OCI-LY7 (cell line): ENCODE measurements around the gene ADAMTS17. TPM values are rescaled to one million over a fixed set of nuclear protein-coding genes. Genes with fewer than 3 reads are reported as not detected.

Source experiments
- BruUV-seq: library from RNA; stranded (reverse); fragments of 400-500 nt; replicated peaks from 2 replicates; lab custom pipeline; 2021; lab: Mats Ljungman, UMichigan
- CTCF ChIA-PET: fragments of 300-600 bp; sonication (Branson Sonifier 250); formaldehyde crosslinking; loops from one replicate; lab custom pipeline; 2022; ENCODE audit warnings: antibody characterized with exemption; ENCODE audit not compliant: unreplicated experiment; lab: Charles Lee
- POLR2A ChIA-PET: fragments of 300-600 bp; sonication (Branson Sonifier 250); formaldehyde crosslinking; loops from one replicate; lab custom pipeline; 2022; ENCODE audit warnings: antibody characterized with exemption; lab: Charles Lee
- DNase-seq: peaks from one replicate; pipeline ENCODE4 v3.0.0-alpha.2; 2015; ENCODE audit warnings: low spot score
- H2AFZ ChIP-seq: fragments of 200-600 bp; sonication (generic), shearing (Covaris generic); 2 replicates; pipeline ENCODE4 v1.6.1; 2014; ENCODE audit warnings: mild to moderate bottlenecking, antibody characterized with exemption, low read length, moderate library complexity
- H3K27ac ChIP-seq: fragments of 200-600 bp; sonication (generic); 2 replicates; pipeline ENCODE4 v1.5.1; 2014; ENCODE audit warnings: mixed run types, low read depth, mild to moderate bottlenecking, moderate library complexity, low read length, inconsistent platforms; ENCODE audit not compliant: poor library complexity, severe bottlenecking
- H3K36me3 ChIP-seq: fragments of 200-600 bp; sonication (generic); 2 replicates; pipeline ENCODE4 v1.6.1; 2014; ENCODE audit warnings: mild to moderate bottlenecking, antibody characterized with exemption, low read length, moderate library complexity, mixed read lengths; ENCODE audit not compliant: insufficient read depth
- H3K4me1 ChIP-seq: fragments of 200-600 bp; sonication (generic); 2 replicates; pipeline ENCODE4 v1.5.1; 2014; ENCODE audit warnings: mild to moderate bottlenecking, low read length; ENCODE audit not compliant: insufficient read depth, poor library complexity, severe bottlenecking
- H3K4me2 ChIP-seq: fragments of 200-600 bp; sonication (generic); 2 replicates; pipeline ENCODE4 v1.6.1; 2014; ENCODE audit warnings: mild to moderate bottlenecking, low read length
- H3K4me3 ChIP-seq: fragments of 200-600 bp; sonication (generic); 2 replicates; pipeline ENCODE4 v1.5.1; 2014; ENCODE audit warnings: mild to moderate bottlenecking, low read depth, low read length; ENCODE audit not compliant: poor library complexity, severe bottlenecking
- H3K79me2 ChIP-seq: fragments of 200-600 bp; sonication (generic); 2 replicates; pipeline ENCODE4 v1.6.1; 2016; ENCODE audit warnings: low read depth, mild to moderate bottlenecking, low read length, moderate library complexity, mixed read lengths; ENCODE audit not compliant: insufficient read depth
- H3K9me2 ChIP-seq: fragments of 200-600 bp; sonication (generic); 2 replicates; pipeline ENCODE4 v1.6.1; 2016; ENCODE audit warnings: mild to moderate bottlenecking, low read length, mixed read lengths; ENCODE audit not compliant: insufficient read depth
- H3K9me3 ChIP-seq: fragments of 200-600 bp; sonication (generic); 2 replicates; pipeline ENCODE4 v1.6.1; 2014; ENCODE audit warnings: mild to moderate bottlenecking, mixed run types, low read length, mixed read lengths
- H4K20me1 ChIP-seq: fragments of 200-600 bp; sonication (generic); 2 replicates; pipeline ENCODE4 v1.6.1; 2014; ENCODE audit warnings: mild to moderate bottlenecking, antibody characterized with exemption, low read length, moderate library complexity, mixed read lengths; ENCODE audit not compliant: insufficient read depth
- CTCF ChIP-seq: fragments of 200-600 bp; sonication (generic); conservative IDR thresholded peaks from 2 replicates; pipeline ENCODE4 v1.5.1; 2014; ENCODE audit warnings: mild to moderate bottlenecking, antibody characterized with exemption, low read length, moderate library complexity, mixed read lengths
- EZH2phosphoT487 ChIP-seq: fragments of 200-600 bp; sonication (generic); IDR thresholded peaks from 2 replicates; pipeline ENCODE4 v1.6.1; 2018; ENCODE audit warnings: low read depth, borderline replicate concordance, mild to moderate bottlenecking, mixed run types, antibody characterized with exemption, low read length, moderate library complexity, mixed read lengths
- intact Hi-C: fragments of 100-400 bp; cut with micrococcal nuclease; formaldehyde crosslinking; loops from one replicate; pipeline ENCODE4 v1.10.0; 2022; ENCODE audit not compliant: unreplicated experiment
- total RNA-seq, 2 experiments: library from RNA; depleted of rRNA in 1 of 2; stranded (reverse); fragments of >200 nt in 1 of 2; shearing (Covaris generic) in 1 of 2; gene quantifications; 2 replicates each; pipeline ENCODE4 v1.2.3, GENCODE V29; 2014 to 2022

The ADAMTS17 gene
- total RNA-seq, 2 experiments from 2014 or later = not detected

DNA sequence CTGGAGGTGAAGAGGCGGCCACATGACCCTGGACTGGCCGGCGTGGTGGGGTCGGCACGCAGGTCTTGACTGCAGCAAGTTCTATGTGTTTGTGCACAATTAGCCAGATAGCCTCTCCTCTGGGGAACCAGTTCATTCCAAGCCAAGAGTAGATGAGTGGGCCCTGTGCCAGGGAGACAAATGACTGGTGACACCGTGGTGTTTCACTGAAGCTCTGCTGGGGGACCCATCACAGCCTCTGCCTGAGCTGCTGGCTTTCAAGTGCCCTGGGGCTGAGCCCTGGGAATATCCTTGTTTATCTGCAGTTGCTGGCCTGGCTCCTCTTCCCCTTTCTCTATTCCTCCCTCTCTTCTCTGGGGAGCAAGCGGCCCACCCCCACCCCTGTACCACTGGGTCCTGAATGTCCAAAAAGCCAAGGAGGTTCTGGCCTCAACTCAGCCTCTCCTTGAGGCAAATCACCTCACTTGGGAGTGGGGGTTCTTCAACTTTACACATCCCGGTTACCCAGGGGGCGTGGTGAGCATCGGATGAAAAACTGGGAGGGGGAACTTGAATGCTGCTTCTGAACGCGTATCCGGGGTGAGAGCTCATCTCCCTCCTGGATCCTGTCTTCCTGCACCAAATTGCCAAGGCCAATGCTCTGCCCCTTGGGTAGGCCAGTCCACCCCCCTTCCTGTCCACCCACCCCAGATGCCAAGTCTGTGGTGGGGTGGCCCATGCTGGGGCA is 408.9 kb downstream of the ADAMTS17 start:
- CTCF ChIA-PET = no interaction called here
- POLR2A ChIA-PET = no interaction called here
- TF ChIP-seq CTCF = no peak
- TF ChIP-seq EZH2phosphoT487 = no peak
- DNase-seq = no peak
- no peak overlapping the region for H3K4me2 ChIP-seq
- no peaks in the 10 kb centered on the region for H4K20me1 ChIP-seq
- H3K4me1 ChIP-seq = no peaks in the 10 kb centered on the region
- H3K36me3 ChIP-seq = no peaks in the 10 kb centered on the region
- no peak overlapping the region for H2AFZ ChIP-seq
- BruUV-seq = no TSS peak
- H3K9me2 ChIP-seq = no peaks in the 10 kb centered on the region
- H3K79me2 ChIP-seq = no peaks in the 10 kb centered on the region
- H3K4me3 ChIP-seq = no peak overlapping the region
- intact Hi-C loops = loop anchor here (5.0 kb wide), 1 partner anchor 404 kb away; no protein-coding TSS in a partner anchor
- no peak overlapping the region for H3K27ac ChIP-seq
- H3K9me3 ChIP-seq = no peaks in the 10 kb centered on the region

GRCh38 chr15:99931703-99932603 is 409.8 kb downstream of the ADAMTS17 start:
- H3K79me2 ChIP-seq = no peaks in the 10 kb centered on the region
- H3K9me3 ChIP-seq = no peaks in the 10 kb centered on the region
- intact Hi-C loops = loop anchor here (5.0 kb wide), 1 partner anchor 405 kb away; no protein-coding TSS in a partner anchor
- H3K4me1 ChIP-seq = no peaks in the 10 kb centered on the region
- no peak overlapping the region for H2AFZ ChIP-seq
- H3K36me3 ChIP-seq = no peaks in the 10 kb centered on the region
- POLR2A ChIA-PET = no interaction called here
- no peak overlapping the region for H3K4me2 ChIP-seq
- no peak overlapping the region for H3K27ac ChIP-seq
- no TSS peak for BruUV-seq
- no peak for DNase-seq
- no peaks in the 10 kb centered on the region for H3K9me2 ChIP-seq
- H3K4me3 ChIP-seq = no peak overlapping the region
- CTCF ChIA-PET = no interaction called here
- no peaks in the 10 kb centered on the region for H4K20me1 ChIP-seq
- TF ChIP-seq EZH2phosphoT487 (no peak), CTCF (no peak)
